Measurements from ENCODE around the gene CMTM4.
A peak's percentile ranks its signal among the peaks of the same experiment; 100 is the strongest.

CMTM4 gene

DNA sequence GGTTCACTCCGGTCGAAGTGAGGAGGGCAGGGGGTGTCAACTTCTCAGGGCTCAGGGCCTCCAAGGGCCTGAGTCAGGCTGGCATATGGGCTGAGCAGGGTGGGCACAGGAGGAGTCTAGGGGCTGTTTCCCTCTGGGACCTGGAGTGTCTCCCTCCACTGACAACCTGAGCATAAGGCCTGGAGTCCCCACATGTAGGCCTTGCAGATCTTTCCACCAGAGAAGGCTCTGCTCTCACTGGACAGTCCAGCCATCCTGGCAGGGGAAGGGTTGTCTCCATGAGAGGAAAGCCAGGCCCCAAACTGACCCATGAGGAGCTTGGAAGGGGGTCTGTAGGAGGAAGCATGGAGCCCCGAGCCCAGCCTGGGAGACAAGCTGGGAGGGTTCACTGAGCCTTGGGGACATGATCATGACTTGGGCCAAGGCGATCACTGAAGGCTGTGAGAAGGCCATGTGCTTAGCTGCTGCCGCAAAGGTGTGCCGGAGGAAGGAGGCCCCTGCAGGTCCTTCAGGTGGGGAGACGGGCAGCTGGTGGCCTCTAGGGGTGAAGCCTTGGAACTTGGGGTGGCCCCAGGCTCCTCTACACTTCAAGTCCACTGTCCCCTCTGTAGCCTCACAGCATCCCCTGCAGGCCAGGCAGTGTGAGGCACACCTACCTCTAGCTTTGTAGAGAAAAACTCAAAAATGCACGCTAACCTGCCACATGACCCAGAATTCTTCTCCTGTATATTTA is 107.4 kb downstream of the CMTM4 start:
- POLR2A ChIA-PET (ENCODE audit: low non-redundant PET): no interaction called here
- CTCF ChIA-PET: interaction anchor here (0.8 to 1.5 kb wide), 3 partner anchors 9 to 182 kb away, joined by 3 to 5 read pairs (median 3); no protein-coding TSS in a partner anchor
- DNase-seq (ENCODE audit: low spot score): no peak
- H3K27ac ChIP-seq: no peak overlapping the region
- TF ChIP-seq, protein P1, sequence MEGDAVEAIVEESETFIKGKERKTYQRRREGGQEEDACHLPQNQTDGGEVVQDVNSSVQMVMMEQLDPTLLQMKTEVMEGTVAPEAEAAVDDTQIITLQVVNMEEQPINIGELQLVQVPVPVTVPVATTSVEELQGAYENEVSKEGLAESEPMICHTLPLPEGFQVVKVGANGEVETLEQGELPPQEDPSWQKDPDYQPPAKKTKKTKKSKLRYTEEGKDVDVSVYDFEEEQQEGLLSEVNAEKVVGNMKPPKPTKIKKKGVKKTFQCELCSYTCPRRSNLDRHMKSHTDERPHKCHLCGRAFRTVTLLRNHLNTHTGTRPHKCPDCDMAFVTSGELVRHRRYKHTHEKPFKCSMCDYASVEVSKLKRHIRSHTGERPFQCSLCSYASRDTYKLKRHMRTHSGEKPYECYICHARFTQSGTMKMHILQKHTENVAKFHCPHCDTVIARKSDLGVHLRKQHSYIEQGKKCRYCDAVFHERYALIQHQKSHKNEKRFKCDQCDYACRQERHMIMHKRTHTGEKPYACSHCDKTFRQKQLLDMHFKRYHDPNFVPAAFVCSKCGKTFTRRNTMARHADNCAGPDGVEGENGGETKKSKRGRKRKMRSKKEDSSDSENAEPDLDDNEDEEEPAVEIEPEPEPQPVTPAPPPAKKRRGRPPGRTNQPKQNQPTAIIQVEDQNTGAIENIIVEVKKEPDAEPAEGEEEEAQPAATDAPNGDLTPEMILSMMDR (conservative IDR thresholded peaks at IDR 0.05; ENCODE audit: low read depth): peak; percentile 13; the same call in 1 of the 2 replicates

- TF ChIP-seq, protein P1 (conservative IDR thresholded peaks at IDR 0.05; ENCODE audit: low read depth): no peak
- POLR2A ChIA-PET (ENCODE audit: low non-redundant PET): no interaction called here
- CTCF ChIA-PET: interaction anchor here (0.8 kb wide), 1 partner anchor 26 kb away, joined by 3 read pairs; no protein-coding TSS in a partner anchor
- H3K27ac ChIP-seq: no peak overlapping the region
- DNase-seq (ENCODE audit: low spot score): no peak
Observed at GRCh38 chr16:66587881-66588600, 108.5 kb downstream of the CMTM4 start.

GRCh38 chr16:66585481-66586239 is 110.9 kb downstream of the CMTM4 start:
- CTCF ChIA-PET: interaction anchor here (0.6 to 1.6 kb wide), 2 partner anchors 23 to 77 kb away, joined by 3 to 4 read pairs; no protein-coding TSS in a partner anchor
- DNase-seq (ENCODE audit: low spot score): no peak

DNA sequence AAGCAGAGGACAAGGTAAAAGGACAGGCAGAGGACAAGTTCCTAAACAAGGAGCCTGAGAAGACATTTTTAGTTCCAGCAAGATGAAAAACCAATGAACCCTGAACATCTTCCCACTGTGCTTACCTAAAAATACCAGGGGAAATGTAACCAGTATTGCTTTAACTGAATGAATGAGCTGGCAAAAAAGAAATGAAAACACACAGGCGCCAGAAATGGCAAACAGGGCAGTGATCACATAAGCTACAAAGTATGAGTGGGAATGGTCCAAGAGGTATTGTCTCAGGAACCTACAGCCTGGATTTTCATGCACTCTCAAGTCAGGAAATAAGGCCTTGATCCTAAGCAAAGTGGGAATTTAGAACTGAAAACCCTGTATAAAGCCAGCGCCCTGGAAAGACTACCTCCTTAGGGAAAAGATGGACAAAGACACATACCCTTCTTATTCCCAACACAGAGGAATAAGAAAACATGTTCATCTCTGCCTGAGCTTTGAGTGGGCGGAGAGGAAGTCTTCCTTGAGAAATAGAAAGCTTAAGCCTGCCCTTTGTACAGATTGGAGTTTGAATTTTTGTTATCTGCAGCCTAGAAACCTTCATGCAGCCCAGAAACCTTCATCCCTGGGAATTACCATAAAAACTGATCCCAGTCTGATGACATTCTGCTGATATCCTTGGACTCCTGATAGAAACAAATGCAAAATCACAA is 115.1 kb downstream of the CMTM4 start:
- H3K27ac ChIP-seq: no peak overlapping the region
- TF ChIP-seq, protein P1 (conservative IDR thresholded peaks at IDR 0.05; ENCODE audit: low read depth): no peak
- ChIA-PET POLR2A (ENCODE audit: low non-redundant PET) (no interaction called here), CTCF (interaction anchor here (0.6 to 1.1 kb wide), 3 partner anchors 11 to 250 kb away, joined by 3 to 6 read pairs (median 3); no protein-coding TSS in a partner anchor)
- DNase-seq (ENCODE audit: low spot score): no peak

More at GRCh38 chr16:66585481-66586239, 110.9 kb downstream of the CMTM4 start:
- H3K27ac ChIP-seq: no peak overlapping the region
- POLR2A ChIA-PET (ENCODE audit: low non-redundant PET): no interaction called here
- TF ChIP-seq, protein P1 (conservative IDR thresholded peaks at IDR 0.05; ENCODE audit: low read depth): no peak

GRCh38 chr16:66580605-66581209 is 115.8 kb downstream of the CMTM4 start:
- peak overlapping the region; percentile 81 for H3K27ac ChIP-seq
- peak; percentile 82 for DNase-seq (ENCODE audit: low spot score)
- ChIA-PET POLR2A (ENCODE audit: low non-redundant PET) (no interaction called here), CTCF (interaction anchor here (0.6 to 1.2 kb wide), 3 partner anchors 11 to 251 kb away, joined by 3 read pairs; no protein-coding TSS in a partner anchor)
- TF ChIP-seq, protein P1 (conservative IDR thresholded peaks at IDR 0.05; ENCODE audit: low read depth): peak; percentile 33

Measured in RWPE1 (cell line).